Measurements from ENCODE around the gene RAB30. TPM values are rescaled to one million over a fixed set of nuclear protein-coding genes. Genes with fewer than 3 reads are reported as not detected.
A peak's percentile ranks its signal among the peaks of the same experiment; 100 is the strongest.

Gene RAB30
- total RNA-seq, 6 experiments from 2014 or later: 17.6 to 22.2 (median 19.4) TPM

DNA sequence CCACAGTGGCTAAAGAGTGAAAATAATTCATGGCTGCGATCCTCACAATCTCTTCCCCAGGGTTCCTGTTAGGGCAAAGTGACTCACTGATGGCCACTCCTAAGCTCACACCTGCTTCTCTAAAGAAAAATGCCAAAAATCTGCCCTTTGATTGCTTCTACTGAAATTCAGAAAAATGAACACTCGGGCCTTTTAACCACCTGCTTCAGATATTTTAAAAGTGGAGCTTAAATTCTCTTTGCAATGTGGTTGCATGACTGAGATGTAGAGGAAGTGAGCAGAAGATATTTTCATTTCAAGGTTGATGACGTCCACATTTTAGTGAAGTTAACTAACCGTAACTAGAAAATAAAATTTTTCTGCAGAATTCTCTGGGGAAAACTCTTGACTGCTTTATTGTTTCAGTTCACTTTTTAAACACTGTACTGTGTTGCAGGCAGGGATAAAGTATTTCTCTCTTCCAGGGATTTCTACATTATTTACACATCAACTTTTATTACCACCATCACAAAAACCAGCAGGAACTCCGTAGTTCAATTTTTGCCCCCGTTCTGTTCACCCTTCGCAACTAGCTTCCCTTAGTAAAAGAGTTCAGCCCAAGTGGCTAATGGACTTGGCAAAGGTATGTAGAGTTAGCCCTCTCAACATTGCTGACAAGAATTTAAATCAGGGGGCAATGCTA, 8.5 kb downstream of the RAB30 start:
- H3K4me1 Mint-ChIP-seq (ENCODE audit: low read depth): peaks cover 20% of the 10 kb centered on the region
- peak overlapping the region; percentile 79 for H3K4me3 Mint-ChIP-seq
- H3K27me3 Mint-ChIP-seq (ENCODE audit: insufficient read depth): no peaks in the 10 kb centered on the region
- peak overlapping the region; percentile 51 for H3K27ac Mint-ChIP-seq
- peaks cover 14% of the 10 kb centered on the region for H3K36me3 Mint-ChIP-seq (ENCODE audit: low read depth)
- H3K9me3 Mint-ChIP-seq: no peaks in the 10 kb centered on the region
- TF ChIP-seq, protein P1, sequence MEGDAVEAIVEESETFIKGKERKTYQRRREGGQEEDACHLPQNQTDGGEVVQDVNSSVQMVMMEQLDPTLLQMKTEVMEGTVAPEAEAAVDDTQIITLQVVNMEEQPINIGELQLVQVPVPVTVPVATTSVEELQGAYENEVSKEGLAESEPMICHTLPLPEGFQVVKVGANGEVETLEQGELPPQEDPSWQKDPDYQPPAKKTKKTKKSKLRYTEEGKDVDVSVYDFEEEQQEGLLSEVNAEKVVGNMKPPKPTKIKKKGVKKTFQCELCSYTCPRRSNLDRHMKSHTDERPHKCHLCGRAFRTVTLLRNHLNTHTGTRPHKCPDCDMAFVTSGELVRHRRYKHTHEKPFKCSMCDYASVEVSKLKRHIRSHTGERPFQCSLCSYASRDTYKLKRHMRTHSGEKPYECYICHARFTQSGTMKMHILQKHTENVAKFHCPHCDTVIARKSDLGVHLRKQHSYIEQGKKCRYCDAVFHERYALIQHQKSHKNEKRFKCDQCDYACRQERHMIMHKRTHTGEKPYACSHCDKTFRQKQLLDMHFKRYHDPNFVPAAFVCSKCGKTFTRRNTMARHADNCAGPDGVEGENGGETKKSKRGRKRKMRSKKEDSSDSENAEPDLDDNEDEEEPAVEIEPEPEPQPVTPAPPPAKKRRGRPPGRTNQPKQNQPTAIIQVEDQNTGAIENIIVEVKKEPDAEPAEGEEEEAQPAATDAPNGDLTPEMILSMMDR (IDR thresholded peaks at IDR 0.05): no peak
- no peak for DNase-seq

DNA sequence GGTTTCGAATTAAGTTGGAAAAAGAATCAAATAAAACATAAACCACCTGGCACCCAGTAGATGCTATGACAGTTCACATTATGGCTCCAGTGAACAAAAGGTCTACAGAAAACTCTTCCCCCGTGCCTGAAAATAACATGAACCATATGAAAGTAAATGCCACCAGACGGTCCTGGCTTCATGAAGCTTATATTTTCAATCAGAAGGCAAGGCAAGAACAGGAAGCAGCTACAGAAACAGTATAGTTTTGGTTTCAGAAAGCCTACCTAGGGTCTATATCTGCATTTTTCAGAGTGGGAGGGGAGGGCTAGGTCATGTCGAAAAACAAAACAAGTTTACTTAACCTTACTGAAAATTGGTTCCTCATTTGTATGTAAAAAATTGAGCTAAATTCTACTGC, 9.8 kb downstream of the RAB30 start:
- H3K36me3 Mint-ChIP-seq (ENCODE audit: low read depth): peaks cover 14% of the 10 kb centered on the region
- no peak overlapping the region; the same call in 1 of the 2 replicates for H3K27ac Mint-ChIP-seq
- H3K4me1 Mint-ChIP-seq (ENCODE audit: low read depth): peaks cover 18% of the 10 kb centered on the region
- no peaks in the 10 kb centered on the region for H3K9me3 Mint-ChIP-seq
- H3K4me3 Mint-ChIP-seq: no peak overlapping the region
- no peak for DNase-seq
- TF ChIP-seq, protein P1 (IDR thresholded peaks at IDR 0.05): no peak
- H3K27me3 Mint-ChIP-seq (ENCODE audit: insufficient read depth): no peaks in the 10 kb centered on the region

- TF ChIP-seq, protein P1 (IDR thresholded peaks at IDR 0.05): no peak
- no peak overlapping the region; the same call in 1 of the 2 replicates for H3K27ac Mint-ChIP-seq
These were observed 10.7 kb downstream of the RAB30 start for GRCh38 chr11:83060965-83061364.

DNA sequence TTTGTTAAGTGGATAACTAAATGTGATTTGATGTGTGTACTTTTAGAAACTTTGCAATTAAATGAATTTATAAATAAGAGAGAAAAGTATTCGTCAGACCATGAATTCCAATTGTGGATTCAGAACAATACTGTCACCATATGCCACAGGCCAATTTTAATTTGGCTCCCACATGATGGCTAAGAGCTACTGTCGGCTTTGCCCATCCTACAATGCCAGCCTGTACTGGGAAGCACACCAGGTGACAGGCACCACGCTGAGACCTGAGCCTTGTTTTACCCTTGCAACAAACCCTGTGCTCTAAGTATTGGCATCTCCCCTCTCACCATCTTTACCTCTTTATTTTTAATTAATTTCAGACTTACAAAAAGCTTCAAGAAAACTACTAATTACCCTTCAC, 14.0 kb downstream of the RAB30 start:
- no peak for DNase-seq
- TF ChIP-seq, protein P1 (IDR thresholded peaks at IDR 0.05): no peak
- no peaks in the 10 kb centered on the region for H3K9me3 Mint-ChIP-seq
- H3K4me3 Mint-ChIP-seq: no peak overlapping the region
- H3K4me1 Mint-ChIP-seq (ENCODE audit: low read depth): peaks cover 45% of the 10 kb centered on the region
- H3K36me3 Mint-ChIP-seq (ENCODE audit: low read depth): peaks cover 31% of the 10 kb centered on the region
- no peak overlapping the region for H3K27ac Mint-ChIP-seq
- H3K27me3 Mint-ChIP-seq (ENCODE audit: insufficient read depth): no peaks in the 10 kb centered on the region; the same call in 1 of the 2 replicates

More at GRCh38 chr11:83060965-83061364, 10.7 kb downstream of the RAB30 start:
- H3K36me3 Mint-ChIP-seq (ENCODE audit: low read depth): peaks cover 19% of the 10 kb centered on the region
- H3K4me3 Mint-ChIP-seq: no peak overlapping the region
- H3K4me1 Mint-ChIP-seq (ENCODE audit: low read depth): peaks cover 27% of the 10 kb centered on the region
- H3K27me3 Mint-ChIP-seq (ENCODE audit: insufficient read depth): no peaks in the 10 kb centered on the region
- no peaks in the 10 kb centered on the region for H3K9me3 Mint-ChIP-seq
- no peak for DNase-seq

GRCh38 chr11:83056611-83057010, 15.1 kb downstream of the RAB30 start:
- no peaks in the 10 kb centered on the region; the same call in 1 of the 2 replicates for H3K27me3 Mint-ChIP-seq (ENCODE audit: insufficient read depth)
- no peak overlapping the region for H3K4me3 Mint-ChIP-seq
- peaks cover 31% of the 10 kb centered on the region for H3K36me3 Mint-ChIP-seq (ENCODE audit: low read depth)
- TF ChIP-seq, protein P1 (IDR thresholded peaks at IDR 0.05): no peak
- no peaks in the 10 kb centered on the region for H3K9me3 Mint-ChIP-seq
- H3K4me1 Mint-ChIP-seq (ENCODE audit: low read depth): peaks cover 56% of the 10 kb centered on the region
- no peak overlapping the region for H3K27ac Mint-ChIP-seq
- DNase-seq: no peak
